H9 (cell line): Measurements from ENCODE around the gene LHX4. TPM values are rescaled to one million over a fixed set of nuclear protein-coding genes. Genes with fewer than 3 reads are reported as not detected.

Experiments used
- DNase-seq: peaks from one replicate; pipeline ENCODE4 v3.0.0-alpha.2; 2017
- H2AFZ ChIP-seq: one replicate; pipeline ENCODE4 v1.6.1; 2013; ENCODE audit warnings: mild to moderate bottlenecking, low read length, control low read depth, moderate library complexity
- H2AK5ac ChIP-seq: 2 replicates; pipeline ENCODE4 v1.6.1; 2013; ENCODE audit warnings: low read length, control low read depth, mixed read lengths; ENCODE audit not compliant: insufficient read length
- H2BK120ac ChIP-seq: one replicate; pipeline ENCODE4 v1.6.1; 2013; ENCODE audit warnings: low read depth, mild to moderate bottlenecking, low read length, control low read depth, inconsistent platforms; ENCODE audit not compliant: poor library complexity, severe bottlenecking
- H2BK12ac ChIP-seq: 2 replicates; pipeline ENCODE4 v1.6.1; 2013; ENCODE audit warnings: low read length, control low read depth, mixed read lengths, low read depth; ENCODE audit not compliant: insufficient read length
- H2BK15ac ChIP-seq: 2 replicates; pipeline ENCODE4 v1.6.1; 2013; ENCODE audit warnings: low read depth, low read length, control low read depth
- H2BK20ac ChIP-seq: one replicate; pipeline ENCODE4 v1.6.1; 2013; ENCODE audit warnings: low read depth, mild to moderate bottlenecking, low read length, control low read depth, inconsistent platforms; ENCODE audit not compliant: poor library complexity, severe bottlenecking
- H2BK5ac ChIP-seq: 2 replicates; pipeline ENCODE4 v1.6.1; 2013; ENCODE audit warnings: low read length, control low read depth, mixed read lengths; ENCODE audit not compliant: insufficient read length
- H3K14ac ChIP-seq: 2 replicates; pipeline ENCODE4 v1.6.1; 2013; ENCODE audit warnings: low read length, control low read depth; ENCODE audit not compliant: insufficient read depth
- H3K18ac ChIP-seq: 2 replicates; pipeline ENCODE4 v1.6.1; 2013; ENCODE audit warnings: low read depth, mild to moderate bottlenecking, mixed read lengths, low read length, control low read depth; ENCODE audit not compliant: insufficient read length
- H3K23ac ChIP-seq: 2 replicates; pipeline ENCODE4 v1.6.1; 2013; ENCODE audit warnings: low read length, control low read depth, mixed read lengths, low read depth; ENCODE audit not compliant: insufficient read length
- H3K23me2 ChIP-seq: 2 replicates; pipeline ENCODE4 v1.6.1; 2013; ENCODE audit warnings: low read depth, mild to moderate bottlenecking, mixed read lengths, low read length, control low read depth; ENCODE audit not compliant: insufficient read length, poor library complexity, severe bottlenecking
- H3K27ac ChIP-seq: 2 replicates; pipeline ENCODE4 v1.5.1; 2013; ENCODE audit warnings: low read length, control low read depth, mixed read lengths, low read depth; ENCODE audit not compliant: insufficient read length
- H3K27me3 ChIP-seq: 2 replicates; pipeline ENCODE4 v1.6.1; 2013; ENCODE audit warnings: low read length, control low read depth, inconsistent platforms; ENCODE audit not compliant: insufficient read depth
- H3K4ac ChIP-seq: 2 replicates; pipeline ENCODE4 v1.6.1; 2013; ENCODE audit warnings: low read depth, mild to moderate bottlenecking, control low read depth, inconsistent platforms, low read length, moderate library complexity
- H3K4me1 ChIP-seq: 2 replicates; pipeline ENCODE4 v1.6.1; 2013; ENCODE audit warnings: low read length, control low read depth, inconsistent platforms; ENCODE audit not compliant: insufficient read depth
- H3K4me2 ChIP-seq: 2 replicates; pipeline ENCODE4 v1.6.1; 2013; ENCODE audit warnings: low read length, control low read depth, mixed read lengths; ENCODE audit not compliant: insufficient read length, insufficient read depth
- H3K56ac ChIP-seq: 2 replicates; pipeline ENCODE4 v1.6.1; 2013; ENCODE audit warnings: low read depth, mild to moderate bottlenecking, mixed read lengths, low read length, control low read depth; ENCODE audit not compliant: insufficient read length
- H3K79me1 ChIP-seq: 2 replicates; pipeline ENCODE4 v1.6.1; 2013; ENCODE audit warnings: low read depth, mild to moderate bottlenecking, moderate library complexity, low read length, control low read depth, inconsistent platforms; ENCODE audit not compliant: insufficient read depth, poor library complexity, severe bottlenecking
- H3K79me2 ChIP-seq: 2 replicates; pipeline ENCODE4 v1.6.1; 2013; ENCODE audit warnings: low read length, control low read depth, inconsistent platforms; ENCODE audit not compliant: insufficient read depth
- H3K9ac ChIP-seq: 2 replicates; pipeline ENCODE4 v1.6.1; 2013; ENCODE audit warnings: low read length, control low read depth, mixed read lengths; ENCODE audit not compliant: insufficient read length; ENCODE audit errors: extremely low read depth
- H3K9me3 ChIP-seq: one replicate; pipeline ENCODE4 v1.6.1; 2013; ENCODE audit warnings: low read depth, low read length, inconsistent platforms; ENCODE audit not compliant: control insufficient read depth
- H3T11ph ChIP-seq: one replicate; pipeline ENCODE4 v1.6.1; 2013; ENCODE audit warnings: mild to moderate bottlenecking, low read length, control low read depth, inconsistent platforms
- H4K20me1 ChIP-seq: one replicate; pipeline ENCODE4 v1.6.1; 2013; ENCODE audit not compliant: control insufficient read depth, insufficient read length, insufficient read depth
- H4K5ac ChIP-seq: 2 replicates; pipeline ENCODE4 v1.6.1; 2013; ENCODE audit warnings: low read depth, mild to moderate bottlenecking, mixed read lengths, low read length, control low read depth; ENCODE audit not compliant: insufficient read length
- H4K8ac ChIP-seq: replicated peaks from 2 replicates; pipeline ENCODE4 v1.6.1; 2013; ENCODE audit warnings: low read length, control low read depth, mixed read lengths, low read depth; ENCODE audit not compliant: insufficient read length
- H4K91ac ChIP-seq: 2 replicates; pipeline ENCODE4 v1.6.1; 2013; ENCODE audit warnings: low read depth, mild to moderate bottlenecking, moderate library complexity, mixed read lengths, low read length, control low read depth; ENCODE audit not compliant: insufficient read length
- H3K27ac Mint-ChIP-seq, 3 experiments: 2 replicates in 2 of 3; 3 replicates in 1 of 3; pipeline ENCODE4 v1.8.0; 2020 to 2021; ENCODE audit warnings: mixed read lengths in 3 of 3, mild to moderate bottlenecking in 1 of 3, moderate library complexity in 1 of 3
- H3K27me3 Mint-ChIP-seq: 2 replicates; pipeline ENCODE4 v1.8.0; 2021; ENCODE audit warnings: low read depth, mild to moderate bottlenecking, moderate library complexity, mixed read lengths
- H3K36me3 Mint-ChIP-seq, 3 experiments: 2 replicates in 2 of 3; 3 replicates in 1 of 3; pipeline ENCODE4 v1.8.0; 2020 to 2021; ENCODE audit warnings: low read depth in 3 of 3, mixed read lengths in 3 of 3; ENCODE audit not compliant: insufficient read depth in 1 of 3
- H3K4me1 Mint-ChIP-seq, 2 experiments: 2 replicates each; pipeline ENCODE4 v1.8.0; 2020; ENCODE audit warnings: mixed read lengths in 2 of 2
- H3K4me3 Mint-ChIP-seq, 2 experiments: 2 replicates in 1 of 2; 3 replicates in 1 of 2; pipeline ENCODE4 v1.8.0; 2020 to 2021; ENCODE audit warnings: mild to moderate bottlenecking in 2 of 2, mixed read lengths in 2 of 2, moderate library complexity in 1 of 2
- H3K9me3 Mint-ChIP-seq, 2 experiments: 2 replicates in 1 of 2; 3 replicates in 1 of 2; pipeline ENCODE4 v1.8.0; 2020; ENCODE audit warnings: mild to moderate bottlenecking in 2 of 2, mixed read lengths in 2 of 2, moderate library complexity in 1 of 2
- WGBS: extraction: QIAGEN DNeasy Blood & Tissue Kit; methylation state at CpG from one replicate; pipeline ENCODE4 v1.1.7; 2013; ENCODE audit warnings: missing lambda C conversion rate, low lambda C conversion rate, mixed read lengths; ENCODE audit not compliant: insufficient read length; ENCODE audit errors: extremely low coverage; 5-methylcytosine and 5-hydroxymethylcytosine counted together
- total RNA-seq: library from RNA; stranded (reverse); gene quantifications from 2 replicates; pipeline ENCODE4 v1.2.1, GENCODE V29; 2021
- TF ChIP-seq, protein P1 (sequence below): fragments of 200-600 bp; sonication (generic); conservative IDR thresholded peaks from 3 replicates; pipeline ENCODE4 v1.8.0; 2021; ENCODE audit warnings: antibody characterized with exemption, mild to moderate bottlenecking

LHX4 gene
- total RNA-seq, 1 experiment from 2014 or later, result 1.9 TPM

DNA sequence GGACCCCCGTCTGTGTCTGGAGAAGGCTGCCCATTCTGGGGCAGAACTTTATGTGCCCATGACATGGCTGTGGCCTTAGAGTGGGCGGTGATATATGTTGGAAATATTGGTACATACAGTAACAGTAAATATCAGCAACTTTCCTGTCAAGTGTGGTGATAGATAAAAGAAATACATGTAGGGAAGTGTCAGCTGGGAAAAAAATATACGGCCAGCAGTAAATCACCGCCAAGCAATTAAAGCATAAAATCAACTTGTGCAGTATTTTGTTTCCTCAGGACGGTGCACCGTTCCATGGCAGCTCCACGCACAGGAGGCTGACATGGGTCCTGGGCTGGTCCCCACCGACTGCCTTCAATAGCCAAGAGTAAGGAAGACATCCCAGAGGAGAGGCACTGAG lies 27.4 kb downstream of the LHX4 start:
- Histone ChIP-seq H2BK15ac (no peak overlapping the region), H2BK120ac (no peak overlapping the region), H3K4ac (no peak overlapping the region), H2AFZ (no peak overlapping the region), H3T11ph (no peak overlapping the region), H4K20me1 (no peaks in the 10 kb centered on the region), H3K27ac (no peak overlapping the region), H2BK20ac (no peak overlapping the region), H3K18ac (no peak overlapping the region), H4K8ac (no peak overlapping the region), H3K79me2 (no peaks in the 10 kb centered on the region), H2BK5ac (no peak overlapping the region), H3K23me2 (no peaks in the 10 kb centered on the region), H3K4me2 (no peak overlapping the region), H3K23ac (no peak overlapping the region), H3K4me1 (no peaks in the 10 kb centered on the region; the same call in 1 of the 2 replicates), H4K5ac (no peak overlapping the region), H3K9ac (no peak overlapping the region), H2AK5ac (no peak overlapping the region), H3K14ac (no peak overlapping the region), H4K91ac (no peak overlapping the region), H3K56ac (no peak overlapping the region), H3K27me3 (no peaks in the 10 kb centered on the region; the same call in 1 of the 2 replicates), H3K9me3 (no peaks in the 10 kb centered on the region), H3K79me1 (no peaks in the 10 kb centered on the region), H2BK12ac (no peak overlapping the region)
- no peak overlapping the region; a peak in 1 of 5 replicates for H3K4me3 Mint-ChIP-seq
- no peaks in the 10 kb centered on the region for H3K9me3 Mint-ChIP-seq
- peaks cover 0 to 1% (median 0%) of the 10 kb centered on the region in 3 experiments; a peak in 1 of 7 replicates for H3K36me3 Mint-ChIP-seq
- H3K27me3 Mint-ChIP-seq, result peaks cover 6% of the 10 kb centered on the region
- DNase-seq, result no peak
- no CpG with 5 or more reads among the region's 8 CpGs for WGBS
- H3K4me1 Mint-ChIP-seq, result peaks cover 21 to 41% of the 10 kb centered on the region in 2 experiments
- no peak overlapping the region; a peak in 1 of 7 replicates for H3K27ac Mint-ChIP-seq
- TF ChIP-seq, protein P1, sequence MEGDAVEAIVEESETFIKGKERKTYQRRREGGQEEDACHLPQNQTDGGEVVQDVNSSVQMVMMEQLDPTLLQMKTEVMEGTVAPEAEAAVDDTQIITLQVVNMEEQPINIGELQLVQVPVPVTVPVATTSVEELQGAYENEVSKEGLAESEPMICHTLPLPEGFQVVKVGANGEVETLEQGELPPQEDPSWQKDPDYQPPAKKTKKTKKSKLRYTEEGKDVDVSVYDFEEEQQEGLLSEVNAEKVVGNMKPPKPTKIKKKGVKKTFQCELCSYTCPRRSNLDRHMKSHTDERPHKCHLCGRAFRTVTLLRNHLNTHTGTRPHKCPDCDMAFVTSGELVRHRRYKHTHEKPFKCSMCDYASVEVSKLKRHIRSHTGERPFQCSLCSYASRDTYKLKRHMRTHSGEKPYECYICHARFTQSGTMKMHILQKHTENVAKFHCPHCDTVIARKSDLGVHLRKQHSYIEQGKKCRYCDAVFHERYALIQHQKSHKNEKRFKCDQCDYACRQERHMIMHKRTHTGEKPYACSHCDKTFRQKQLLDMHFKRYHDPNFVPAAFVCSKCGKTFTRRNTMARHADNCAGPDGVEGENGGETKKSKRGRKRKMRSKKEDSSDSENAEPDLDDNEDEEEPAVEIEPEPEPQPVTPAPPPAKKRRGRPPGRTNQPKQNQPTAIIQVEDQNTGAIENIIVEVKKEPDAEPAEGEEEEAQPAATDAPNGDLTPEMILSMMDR, result no peak
